ENCODE data around the gene INAFM1.
"Not testable (repeated sequence)": the region's sequence is repeated elsewhere in the genome, so short reads cannot be mapped to it uniquely, and the experiment has no call there.

The INAFM1 gene

GRCh38 chr19:47240996-47241918 is 33.4 kb upstream of the INAFM1 start:
- in situ Hi-C loops (cut with HindIII; ENCODE audit: low sequenced_read_pairs) = no loop called here

- in situ Hi-C loops (cut with HindIII; ENCODE audit: low sequenced_read_pairs) = no loop called here
These were observed 32.6 kb upstream of the INAFM1 start for GRCh38 chr19:47241919-47242577.

GRCh38 chr19:47243364-47243775 is 31.3 kb upstream of the INAFM1 start:
- in situ Hi-C loops (cut with HindIII; ENCODE audit: low sequenced_read_pairs) = no loop called here

GRCh38 chr19:47243776-47244547 is 30.7 kb upstream of the INAFM1 start:
- in situ Hi-C loops (cut with HindIII; ENCODE audit: low sequenced_read_pairs) = no loop called here

- in situ Hi-C loops (cut with HindIII; ENCODE audit: low sequenced_read_pairs) = no loop called here
These were observed 27.2 kb upstream of the INAFM1 start for GRCh38 chr19:47247308-47247990.

GRCh38 chr19:47253016-47253415 is 21.7 kb upstream of the INAFM1 start:
- in situ Hi-C loops (cut with HindIII; ENCODE audit: low sequenced_read_pairs) = not testable (repeated sequence)

- in situ Hi-C loops (cut with HindIII; ENCODE audit: low sequenced_read_pairs) = no loop called here
These were observed 21.2 kb upstream of the INAFM1 start for GRCh38 chr19:47253467-47253881.

GRCh38 chr19:47253970-47254369 is 20.7 kb upstream of the INAFM1 start:
- in situ Hi-C loops (cut with HindIII; ENCODE audit: low sequenced_read_pairs) = no loop called here

- in situ Hi-C loops (cut with HindIII; ENCODE audit: low sequenced_read_pairs) = no loop called here
These were observed 18.6 kb upstream of the INAFM1 start, which contains the start of gene CCDC9 for GRCh38 chr19:47255879-47256692. Gene CCDC9 (plus strand): TSS chr19:47256525. CDS start chr19:47258401, 1,876 bp downstream.

- in situ Hi-C loops (cut with HindIII; ENCODE audit: low sequenced_read_pairs) = no loop called here
These were observed 17.8 kb upstream of the INAFM1 start for GRCh38 chr19:47256693-47257410.

- in situ Hi-C loops (cut with HindIII; ENCODE audit: low sequenced_read_pairs) = no loop called here
These were observed 17.1 kb upstream of the INAFM1 start for GRCh38 chr19:47257411-47258169.

- in situ Hi-C loops (cut with HindIII; ENCODE audit: low sequenced_read_pairs) = no loop called here
These were observed 16.3 kb upstream of the INAFM1 start for GRCh38 chr19:47258434-47258833.

- in situ Hi-C loops (cut with HindIII; ENCODE audit: low sequenced_read_pairs) = no loop called here
These were observed 15.7 kb upstream of the INAFM1 start for GRCh38 chr19:47258895-47259555.

- in situ Hi-C loops (cut with HindIII; ENCODE audit: low sequenced_read_pairs) = no loop called here
These were observed 14.2 kb upstream of the INAFM1 start for GRCh38 chr19:47260476-47260875.

- in situ Hi-C loops (cut with HindIII; ENCODE audit: low sequenced_read_pairs) = not testable (repeated sequence)
These were observed 12.5 kb upstream of the INAFM1 start for GRCh38 chr19:47261946-47262793.

GRCh38 chr19:47264629-47265028 is 10.1 kb upstream of the INAFM1 start:
- in situ Hi-C loops (cut with HindIII; ENCODE audit: low sequenced_read_pairs) = no loop called here

- in situ Hi-C loops (cut with HindIII; ENCODE audit: low sequenced_read_pairs) = no loop called here
These were observed 8.2 kb upstream of the INAFM1 start for GRCh38 chr19:47266401-47266941.

All from DLD1 (cell line).